WI38 (cell line): ENCODE measurements around the gene ANKRD9.

Source experiments
- H3K4me3 ChIP-seq: 2 replicates; pipeline ENCODE4 v1.5.1; 2011; ENCODE audit warnings: low read depth, mild to moderate bottlenecking, control low read depth, low read length
- TF ChIP-seq, protein P1 (sequence below): IDR thresholded peaks from 2 replicates; pipeline ENCODE4 v1.5.1; 2012; ENCODE audit warnings: low read depth, mild to moderate bottlenecking, control low read depth, low read length

The ANKRD9 gene

DNA sequence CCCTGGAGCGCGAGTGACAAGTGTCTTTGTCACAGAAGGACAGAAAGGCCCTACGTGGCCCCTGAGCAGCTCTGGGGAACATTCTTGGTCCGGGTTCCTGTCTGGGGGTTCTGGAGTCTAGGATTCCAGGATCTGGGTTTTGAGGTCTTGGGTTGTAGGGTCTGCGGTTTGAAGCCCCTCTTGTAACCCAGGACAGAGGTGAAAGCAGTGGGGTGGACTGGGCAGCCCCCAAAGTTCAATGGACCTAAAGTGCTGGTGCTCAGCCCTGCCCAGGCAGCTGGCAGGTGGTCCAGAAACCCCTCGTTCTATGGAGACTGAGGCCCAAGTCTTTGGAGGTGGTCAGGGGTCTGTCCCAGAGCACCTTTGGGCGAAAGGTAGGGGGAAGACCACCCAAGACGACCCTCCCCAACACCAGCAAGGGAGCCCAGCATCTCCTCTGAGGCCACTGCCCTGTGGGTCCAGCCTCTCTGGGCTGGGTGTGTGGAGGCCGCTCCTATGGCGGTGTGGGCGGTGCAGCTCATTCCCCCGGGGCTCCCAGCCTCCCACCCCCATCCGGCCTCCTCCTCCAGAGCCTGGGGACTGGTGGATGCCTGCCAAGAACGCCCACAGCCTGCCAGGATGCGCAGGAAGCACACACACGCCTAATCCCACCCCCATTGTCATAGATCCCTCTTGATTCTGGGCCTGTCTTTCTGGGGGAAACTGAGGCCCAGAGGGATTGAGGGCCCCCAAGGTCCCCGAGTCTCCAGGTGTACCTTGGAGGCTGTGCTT is 30.2 kb upstream of the ANKRD9 start:
- no peak overlapping the region for H3K4me3 ChIP-seq
- TF ChIP-seq, protein P1, sequence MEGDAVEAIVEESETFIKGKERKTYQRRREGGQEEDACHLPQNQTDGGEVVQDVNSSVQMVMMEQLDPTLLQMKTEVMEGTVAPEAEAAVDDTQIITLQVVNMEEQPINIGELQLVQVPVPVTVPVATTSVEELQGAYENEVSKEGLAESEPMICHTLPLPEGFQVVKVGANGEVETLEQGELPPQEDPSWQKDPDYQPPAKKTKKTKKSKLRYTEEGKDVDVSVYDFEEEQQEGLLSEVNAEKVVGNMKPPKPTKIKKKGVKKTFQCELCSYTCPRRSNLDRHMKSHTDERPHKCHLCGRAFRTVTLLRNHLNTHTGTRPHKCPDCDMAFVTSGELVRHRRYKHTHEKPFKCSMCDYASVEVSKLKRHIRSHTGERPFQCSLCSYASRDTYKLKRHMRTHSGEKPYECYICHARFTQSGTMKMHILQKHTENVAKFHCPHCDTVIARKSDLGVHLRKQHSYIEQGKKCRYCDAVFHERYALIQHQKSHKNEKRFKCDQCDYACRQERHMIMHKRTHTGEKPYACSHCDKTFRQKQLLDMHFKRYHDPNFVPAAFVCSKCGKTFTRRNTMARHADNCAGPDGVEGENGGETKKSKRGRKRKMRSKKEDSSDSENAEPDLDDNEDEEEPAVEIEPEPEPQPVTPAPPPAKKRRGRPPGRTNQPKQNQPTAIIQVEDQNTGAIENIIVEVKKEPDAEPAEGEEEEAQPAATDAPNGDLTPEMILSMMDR: no peak

DNA sequence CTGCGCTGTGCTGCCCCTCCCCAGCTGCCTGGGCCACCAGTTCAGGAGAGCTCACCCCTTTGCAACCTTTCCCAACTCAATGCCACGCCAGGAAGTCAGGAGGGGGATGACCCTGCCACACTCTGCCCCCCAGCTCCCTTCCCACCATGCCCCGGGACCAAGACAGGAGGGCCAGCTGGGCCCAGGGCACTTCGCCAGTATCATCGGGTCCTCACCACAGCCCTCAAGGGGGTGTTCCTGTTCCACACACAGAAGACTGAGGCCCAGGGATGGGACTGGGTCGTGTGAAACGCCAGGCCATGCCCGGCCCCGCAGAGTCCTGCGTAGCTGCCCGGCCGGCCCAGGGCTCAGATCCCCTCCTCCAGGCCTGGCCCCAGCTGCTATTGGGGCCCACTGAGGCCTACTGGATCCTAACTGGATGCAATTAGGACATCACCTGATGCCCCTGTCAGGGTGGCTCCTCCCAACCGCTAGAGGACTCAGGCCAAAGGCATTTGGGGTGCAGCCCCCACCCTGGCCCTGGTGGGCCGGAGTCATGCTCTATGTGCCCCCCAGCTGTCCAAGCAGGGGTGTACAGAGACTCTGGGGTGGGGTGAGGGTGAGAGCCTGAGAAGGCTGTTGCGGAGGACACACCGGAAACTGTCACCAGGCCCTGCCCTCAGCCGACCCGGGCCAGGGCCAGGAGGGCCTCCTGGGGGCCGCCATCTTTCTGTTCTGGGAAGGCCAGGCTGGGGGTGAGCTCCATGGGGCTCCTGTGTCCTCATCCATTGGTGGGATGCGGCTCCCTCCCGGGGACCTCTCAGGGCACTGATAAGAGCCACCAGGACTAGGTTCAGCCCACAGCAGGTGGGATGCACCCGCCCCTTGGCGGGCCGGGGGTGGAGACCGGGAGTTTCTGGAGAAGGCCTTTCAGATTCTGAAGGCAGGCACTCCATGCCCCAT is 29.3 kb upstream of the ANKRD9 start:
- TF ChIP-seq, protein P1: no peak
- H3K4me3 ChIP-seq: no peak overlapping the region

DNA sequence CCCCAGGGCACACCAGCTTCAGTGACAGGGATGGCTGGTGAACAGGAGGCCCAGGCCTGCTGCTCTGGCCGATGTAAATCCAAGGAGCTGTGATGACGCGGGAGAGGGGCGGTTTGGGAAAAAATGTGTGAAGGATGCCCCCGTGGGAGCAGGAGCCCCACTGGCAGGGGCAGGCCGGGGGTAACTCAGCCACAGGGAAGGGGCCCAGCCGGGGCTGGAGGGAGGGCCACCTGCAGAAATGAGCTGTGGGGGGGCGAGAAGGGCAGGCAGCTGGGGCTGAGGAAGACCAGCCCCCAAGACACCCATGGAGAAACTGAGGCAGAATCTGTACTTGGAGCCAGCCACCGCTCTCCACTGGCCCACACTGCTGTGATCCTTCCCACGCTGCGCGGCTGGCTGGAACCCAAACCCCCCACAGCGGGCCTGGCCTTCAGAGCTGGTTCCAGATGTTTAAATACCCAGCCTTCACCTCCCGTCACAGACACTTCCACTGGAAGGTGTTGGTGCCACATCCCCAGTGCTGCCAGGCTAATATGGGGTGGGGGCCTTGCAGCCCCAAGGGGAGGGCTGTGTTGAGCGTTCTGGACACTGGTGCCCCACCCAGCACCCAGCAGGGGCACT is 28.5 kb upstream of the ANKRD9 start:
- no peak overlapping the region for H3K4me3 ChIP-seq
- TF ChIP-seq, protein P1: no peak

DNA sequence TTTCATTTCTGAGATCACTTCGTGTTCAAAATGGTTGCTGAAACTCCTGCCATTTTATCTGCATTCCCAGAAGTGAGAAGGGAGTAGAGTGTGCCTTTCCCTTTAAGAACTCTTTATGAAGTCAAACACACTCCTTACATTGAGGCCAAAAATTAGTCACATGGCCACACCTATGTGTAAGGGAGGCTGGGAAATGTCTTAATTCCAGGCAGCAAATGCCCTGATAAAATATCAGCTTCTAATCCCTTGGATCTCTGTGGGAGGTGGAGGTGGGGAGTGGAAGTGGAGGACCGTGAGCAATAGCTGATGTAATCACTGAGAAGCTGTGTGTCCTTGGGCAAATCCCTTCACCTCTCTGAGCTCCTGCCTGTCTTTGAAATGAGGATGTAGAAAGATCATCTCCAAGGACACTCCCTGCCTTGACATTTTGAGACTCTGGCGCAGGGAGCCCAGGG is 22.7 kb upstream of the ANKRD9 start:
- H3K4me3 ChIP-seq: no peak overlapping the region

DNA sequence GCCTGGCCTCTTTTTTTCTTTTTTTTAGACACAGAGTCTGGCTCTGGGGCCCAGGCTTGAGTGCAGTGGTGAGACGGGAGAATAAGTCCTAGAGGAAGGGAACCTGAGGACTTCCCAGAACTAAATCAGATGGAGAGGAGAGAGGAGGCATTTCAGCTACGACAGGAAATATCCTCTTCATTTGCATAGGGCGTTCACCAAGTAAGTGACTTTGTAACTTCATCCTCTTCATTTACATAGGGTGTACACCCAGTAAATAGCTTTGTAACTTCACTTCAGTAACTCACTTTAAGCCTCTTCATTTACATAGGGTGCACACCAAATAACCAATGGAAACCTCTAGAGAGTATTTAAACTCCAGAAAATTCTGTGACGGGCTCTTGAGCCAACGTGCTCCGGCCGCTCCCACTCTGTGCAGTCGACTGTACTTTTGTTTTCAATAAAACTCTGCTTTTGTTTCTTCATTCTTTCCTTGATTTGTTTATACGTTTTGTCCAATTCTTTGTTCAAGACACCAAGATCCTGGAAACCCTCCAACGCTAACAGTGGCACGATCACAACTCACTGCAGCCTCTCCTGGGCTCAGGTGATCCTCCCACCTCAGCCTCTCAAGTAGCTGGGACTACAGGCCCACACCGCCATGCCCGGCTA is 21.4 kb upstream of the ANKRD9 start:
- TF ChIP-seq, protein P1: no peak
- H3K4me3 ChIP-seq: no peak overlapping the region

More for the DNA sequence above, 22.7 kb upstream of the ANKRD9 start:
- TF ChIP-seq, protein P1: no peak

DNA sequence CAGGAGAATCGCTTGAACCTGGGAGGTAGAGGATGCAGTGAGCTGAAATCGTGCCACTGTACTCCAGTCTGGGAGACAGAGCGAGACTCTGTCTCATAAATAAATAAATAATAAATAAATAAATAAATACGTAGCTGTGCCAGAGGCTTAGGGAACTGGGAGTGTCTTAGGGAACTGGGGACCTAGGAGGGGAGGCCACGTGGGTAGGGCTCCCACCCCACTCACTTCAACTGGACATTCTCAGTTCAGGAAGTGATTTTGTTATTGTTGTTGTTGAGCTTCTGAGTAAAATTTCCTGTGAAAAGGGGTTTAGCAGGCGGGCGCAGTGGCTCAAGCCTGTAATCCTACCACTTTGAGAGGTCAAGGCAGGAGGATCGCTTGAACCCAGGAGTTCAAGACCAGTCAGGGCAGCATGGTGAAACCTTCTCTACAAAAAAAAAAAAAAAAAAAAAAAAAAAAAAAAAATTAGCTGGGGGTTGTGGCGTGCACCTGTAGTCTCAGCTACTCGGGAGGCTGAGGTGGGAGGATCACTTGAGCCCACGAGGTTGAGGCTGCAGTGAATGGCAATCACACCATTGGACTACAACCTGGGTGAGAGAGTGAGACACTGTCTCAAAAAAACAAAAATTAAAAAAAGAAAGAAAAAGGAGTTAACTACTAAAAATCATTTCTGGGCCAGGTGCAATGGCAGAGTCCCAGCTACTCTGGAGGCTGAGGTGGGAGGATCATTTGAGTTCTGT is 19.0 kb upstream of the ANKRD9 start:
- TF ChIP-seq, protein P1: no peak
- H3K4me3 ChIP-seq: no peak overlapping the region
